Measurements from ENCODE around the gene KLK1.

DNA sequence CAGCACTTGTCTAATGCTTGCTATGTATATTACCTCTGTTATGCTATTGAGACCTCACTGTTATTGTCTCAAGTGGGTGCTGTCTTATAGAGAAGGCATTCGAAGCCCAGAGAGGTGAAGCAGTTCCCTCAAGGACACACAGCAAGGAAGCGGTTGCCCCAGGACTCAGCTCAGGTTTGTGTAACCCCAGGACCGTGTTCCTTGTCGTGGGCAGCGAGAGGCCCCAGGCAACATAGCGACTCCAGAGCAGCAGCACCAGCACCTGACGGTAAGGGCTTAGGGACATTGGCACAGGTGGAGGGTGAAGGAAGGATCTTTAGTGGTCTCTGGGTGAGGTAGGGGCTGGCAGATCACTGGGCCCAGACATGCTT is 7.4 kb upstream of the KLK1 start:
- TF ChIP-seq, protein P1, sequence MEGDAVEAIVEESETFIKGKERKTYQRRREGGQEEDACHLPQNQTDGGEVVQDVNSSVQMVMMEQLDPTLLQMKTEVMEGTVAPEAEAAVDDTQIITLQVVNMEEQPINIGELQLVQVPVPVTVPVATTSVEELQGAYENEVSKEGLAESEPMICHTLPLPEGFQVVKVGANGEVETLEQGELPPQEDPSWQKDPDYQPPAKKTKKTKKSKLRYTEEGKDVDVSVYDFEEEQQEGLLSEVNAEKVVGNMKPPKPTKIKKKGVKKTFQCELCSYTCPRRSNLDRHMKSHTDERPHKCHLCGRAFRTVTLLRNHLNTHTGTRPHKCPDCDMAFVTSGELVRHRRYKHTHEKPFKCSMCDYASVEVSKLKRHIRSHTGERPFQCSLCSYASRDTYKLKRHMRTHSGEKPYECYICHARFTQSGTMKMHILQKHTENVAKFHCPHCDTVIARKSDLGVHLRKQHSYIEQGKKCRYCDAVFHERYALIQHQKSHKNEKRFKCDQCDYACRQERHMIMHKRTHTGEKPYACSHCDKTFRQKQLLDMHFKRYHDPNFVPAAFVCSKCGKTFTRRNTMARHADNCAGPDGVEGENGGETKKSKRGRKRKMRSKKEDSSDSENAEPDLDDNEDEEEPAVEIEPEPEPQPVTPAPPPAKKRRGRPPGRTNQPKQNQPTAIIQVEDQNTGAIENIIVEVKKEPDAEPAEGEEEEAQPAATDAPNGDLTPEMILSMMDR (conservative IDR thresholded peaks at IDR 0.05 in 1 of 2, IDR thresholded peaks at IDR 0.05 in 1 of 2; ENCODE audit: low read depth in 1 of 2, low read length in 2 of 2): no peak
- no peak for TF ChIP-seq EZH2 (IDR thresholded peaks at IDR 0.05; ENCODE audit: low read length, missing control alignments)
